Esophagus (tissue), 2 donors: ENCODE data around the gene ARSB. TPM values are rescaled to one million over a fixed set of nuclear protein-coding genes. Genes with fewer than 3 reads are reported as not detected.

ENCODE experiments used
- H3K27ac ChIP-seq, 2 donors: one replicate each; pipeline ENCODE4 v1.5.1; 2013; ENCODE audit warnings: low read depth in 2 of 2, mild to moderate bottlenecking in 2 of 2, inconsistent platforms in 1 of 2, low read length in 1 of 2, moderate library complexity in 1 of 2
- H3K27me3 ChIP-seq, 2 donors: one replicate each; pipeline ENCODE4 v1.6.1; 2013; ENCODE audit warnings: low read length in 2 of 2, control low read depth in 1 of 2, mild to moderate bottlenecking in 1 of 2; ENCODE audit not compliant: insufficient read depth in 2 of 2, control insufficient read depth in 1 of 2
- H3K36me3 ChIP-seq, 2 donors: one replicate each; pipeline ENCODE4 v1.6.1; 2013; ENCODE audit warnings: low read length in 1 of 2; ENCODE audit not compliant: control insufficient read depth in 2 of 2, insufficient read depth in 2 of 2
- H3K4me1 ChIP-seq, 2 donors: one replicate each; pipeline ENCODE4 v1.6.1; 2013; ENCODE audit warnings: low read length in 1 of 2; ENCODE audit not compliant: control insufficient read depth in 2 of 2, insufficient read depth in 2 of 2
- H3K4me3 ChIP-seq, 2 donors: one replicate each; pipeline ENCODE4 v1.5.1; 2013; ENCODE audit warnings: low read length in 2 of 2, mild to moderate bottlenecking in 2 of 2, low read depth in 1 of 2, moderate library complexity in 1 of 2
- H3K9me3 ChIP-seq, 2 donors: one replicate each; pipeline ENCODE4 v1.6.1; 2013; ENCODE audit warnings: mild to moderate bottlenecking in 2 of 2, low read depth in 1 of 2, low read length in 1 of 2, moderate library complexity in 1 of 2; ENCODE audit not compliant: control insufficient read depth in 2 of 2, insufficient read depth in 1 of 2
- WGBS, 2 donors: extraction: QIAGEN DNeasy Blood & Tissue Kit; methylation state at CpG; one replicate each; pipeline ENCODE4 v1.1.7; 2013; 5-methylcytosine and 5-hydroxymethylcytosine counted together
- polyA plus RNA-seq, 2 donors: library from polyadenylated mRNA; stranded (reverse); fragments of 200-250 nt; gene quantifications; one replicate each; pipeline ENCODE4 v1.2.3, GENCODE V29; 2013
- donor health status: healthy with polysubstance abuse.
- donor health status: Bipolar disorder and iron deficiency.

Gene ARSB
- 1 to 10 TPM in 1 of 2 donors, under 1 TPM in 1; 0.61 to 1.7 TPM for polyA plus RNA-seq

DNA sequence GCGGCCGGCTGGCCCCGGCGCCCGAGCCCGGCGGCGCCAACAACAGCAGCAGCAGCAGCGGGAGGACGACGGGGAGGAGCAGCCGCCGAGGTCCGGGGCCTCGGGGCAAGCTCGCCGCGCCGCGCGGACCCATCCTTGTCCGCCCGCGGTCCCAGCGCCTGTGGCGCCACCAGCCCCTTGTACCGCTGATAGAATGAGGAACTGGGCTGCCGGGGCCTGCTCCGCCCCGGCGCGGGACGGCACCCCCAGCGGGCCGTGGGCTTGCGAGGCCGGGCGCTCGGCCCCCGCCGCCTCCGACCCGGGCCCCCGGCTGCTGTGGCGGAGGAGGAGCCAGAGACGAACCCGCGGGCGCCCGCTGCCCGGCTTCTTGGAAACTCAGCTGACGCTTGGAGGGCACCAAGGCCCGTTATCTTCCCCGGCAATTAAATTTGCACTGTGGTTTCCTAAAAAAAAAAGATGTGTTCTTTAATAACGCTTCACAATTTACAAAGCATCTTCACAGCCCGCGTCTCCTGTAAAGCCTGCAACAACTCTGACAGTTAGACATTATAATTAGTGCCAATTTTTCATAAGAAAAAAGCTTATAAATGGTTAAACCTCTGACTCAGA is at the start of gene ARSB:
TSS of gene ARSB (minus strand) at position 195 of the 609 bp plus-strand sequence. CDS start at position 133, 62 bp downstream.
- Histone ChIP-seq H3K36me3 (no peaks in the 10 kb centered on the region), H3K9me3 (no peaks in the 10 kb centered on the region), H3K27ac (peak within 1 kb of the TSS; percentile 94 to 98), H3K4me3 (peak within 1 kb of the TSS; percentile 71 to 94), H3K27me3 (no peaks in the 10 kb centered on the region), H3K4me1 (no peaks in the 10 kb centered on the region)
- 0% methylated on average over 45 to 57 of the region's 57 CpGs for WGBS, 2 donors

DNA sequence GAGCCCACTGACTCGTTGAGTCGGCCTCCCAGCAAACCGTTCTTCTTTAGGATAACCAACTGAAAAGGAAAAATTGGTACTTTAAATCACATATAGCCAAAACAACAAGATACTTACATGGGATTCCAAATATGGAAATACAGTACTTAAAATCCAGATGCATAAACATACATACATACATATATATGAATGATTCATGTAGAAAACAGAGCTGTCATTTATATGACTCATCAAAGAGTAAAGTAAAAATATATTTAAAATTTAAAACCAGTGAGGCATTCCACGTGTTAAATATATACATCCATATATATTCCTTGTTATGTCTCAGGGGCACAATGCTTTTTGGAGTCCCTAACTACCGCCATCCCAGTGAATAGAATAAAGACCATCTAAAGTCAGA is 47.7 kb upstream of the ARSB start:
- peaks cover 0 to 2% of the 10 kb centered on the region in 2 donors for H3K9me3 ChIP-seq
- 92% methylated on average over 5 of the region's 5 CpGs for WGBS, 2 donors
- no peaks in the 10 kb centered on the region for H3K36me3 ChIP-seq
- no peaks in the 10 kb centered on the region for H3K4me1 ChIP-seq
- H3K4me3 ChIP-seq, result no peak overlapping the region
- H3K27ac ChIP-seq, result no peak overlapping the region
- H3K27me3 ChIP-seq, result no peaks in the 10 kb centered on the region

DNA sequence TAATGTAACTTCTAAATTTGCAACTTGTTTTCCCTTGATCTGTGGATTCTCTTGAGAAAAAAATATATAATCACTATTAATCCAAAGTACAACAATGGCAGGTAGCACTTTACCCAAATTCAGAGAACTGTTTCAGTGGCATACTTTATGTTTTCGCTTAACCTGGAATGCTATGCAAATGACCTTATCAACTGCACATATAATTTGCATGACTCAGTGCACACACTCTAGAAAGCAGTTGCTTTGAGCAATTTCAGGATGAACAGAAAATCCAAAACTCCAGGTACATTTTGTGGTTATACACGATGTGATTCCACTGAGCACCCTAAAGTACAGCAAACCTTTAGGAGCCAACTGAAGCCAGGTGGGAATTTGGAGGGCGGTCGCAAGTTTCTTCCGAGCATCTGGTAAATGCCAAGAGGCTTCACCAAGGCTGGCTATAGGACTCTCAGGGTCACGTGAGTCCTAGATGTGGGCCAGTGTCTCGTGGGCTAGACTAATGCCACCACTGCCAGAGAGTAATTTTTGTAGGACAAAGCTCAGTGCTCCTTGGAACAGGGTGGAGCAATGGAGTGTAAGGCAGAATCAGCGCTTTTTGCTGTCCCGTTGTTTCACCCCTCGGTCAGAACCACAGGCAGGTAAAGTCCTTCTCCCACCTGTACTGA is 47.1 kb upstream of the ARSB start:
- Histone ChIP-seq H3K4me1 (no peaks in the 10 kb centered on the region), H3K27me3 (no peaks in the 10 kb centered on the region)

DNA sequence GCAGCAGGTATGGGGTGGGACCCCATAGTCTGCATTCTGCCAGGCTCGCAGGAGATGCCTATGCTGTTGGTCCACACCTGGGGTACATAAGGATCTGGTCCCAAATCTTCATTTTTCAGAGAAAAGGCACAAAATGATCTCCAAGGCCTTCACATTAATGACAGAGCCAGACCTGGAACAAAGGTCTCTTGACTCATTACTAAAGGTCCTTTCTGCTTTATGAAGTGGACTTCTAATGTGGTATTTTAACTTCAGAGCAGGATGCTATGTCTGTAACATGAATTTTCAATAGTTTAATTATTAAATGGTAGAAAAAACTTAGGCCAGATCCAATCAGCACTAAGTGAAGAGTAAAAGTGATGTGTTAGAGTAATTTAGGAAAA is 46.4 kb upstream of the ARSB start:
- H3K9me3 ChIP-seq, result no peaks in the 10 kb centered on the region
- WGBS, 2 donors, result 92 to 96% methylated on average over 1 of the region's 1 CpG
- no peaks in the 10 kb centered on the region for H3K4me1 ChIP-seq
- no peaks in the 10 kb centered on the region for H3K36me3 ChIP-seq
- H3K27me3 ChIP-seq, result no peaks in the 10 kb centered on the region
- H3K27ac ChIP-seq, result no peak overlapping the region
- H3K4me3 ChIP-seq, result no peak overlapping the region

More for the DNA sequence above, 47.1 kb upstream of the ARSB start:
- WGBS, 2 donors, result 91 to 94% methylated on average over 10 of the region's 10 CpGs
- Histone ChIP-seq H3K4me3 (no peak overlapping the region), H3K27ac (no peak overlapping the region), H3K9me3 (peaks cover 0 to 2% of the 10 kb centered on the region in 2 donors), H3K36me3 (no peaks in the 10 kb centered on the region)

DNA sequence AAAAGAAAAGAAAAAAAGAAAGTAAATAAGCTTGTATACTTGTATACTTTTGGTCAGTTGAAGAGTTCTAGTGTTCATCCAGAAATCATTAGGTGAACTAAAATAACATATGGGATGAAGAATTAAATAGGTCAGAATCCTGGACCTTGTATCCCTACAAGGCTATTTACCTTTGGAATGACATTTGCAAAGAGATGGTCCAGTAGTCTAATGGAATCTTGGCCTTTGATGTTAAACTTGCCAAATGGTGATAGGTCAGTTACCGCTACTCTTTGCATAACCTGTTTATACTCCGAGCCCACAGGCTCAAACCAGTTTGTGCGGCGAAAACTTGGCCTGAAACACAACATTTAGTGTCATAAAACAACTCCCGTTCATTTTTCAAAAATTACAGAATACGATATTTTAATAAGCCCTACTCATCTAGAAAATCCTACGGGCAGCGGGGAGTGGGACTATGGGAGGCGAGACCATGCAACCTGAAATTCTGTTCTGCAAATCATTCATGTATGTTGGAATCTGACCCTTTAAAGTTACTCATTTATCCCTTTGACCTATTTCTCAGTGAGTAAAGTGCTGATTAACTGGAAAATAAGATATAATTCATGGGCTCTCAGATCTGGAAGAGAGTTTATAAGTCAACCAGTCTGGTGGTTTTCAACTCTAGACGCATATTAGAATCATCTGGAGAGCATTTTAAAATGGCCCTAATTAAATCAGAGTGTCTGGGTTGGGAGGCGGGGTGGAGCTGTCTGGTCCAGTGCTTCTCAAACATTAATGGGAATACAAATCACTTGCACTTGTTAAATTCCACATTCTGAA is 45.8 kb upstream of the ARSB start:
- Histone ChIP-seq H3K9me3 (no peaks in the 10 kb centered on the region), H3K4me3 (no peak overlapping the region), H3K4me1 (no peaks in the 10 kb centered on the region), H3K27me3 (no peaks in the 10 kb centered on the region), H3K36me3 (no peaks in the 10 kb centered on the region), H3K27ac (no peak overlapping the region)
- WGBS, 2 donors, result 89 to 90% methylated on average over 11 of the region's 11 CpGs

DNA sequence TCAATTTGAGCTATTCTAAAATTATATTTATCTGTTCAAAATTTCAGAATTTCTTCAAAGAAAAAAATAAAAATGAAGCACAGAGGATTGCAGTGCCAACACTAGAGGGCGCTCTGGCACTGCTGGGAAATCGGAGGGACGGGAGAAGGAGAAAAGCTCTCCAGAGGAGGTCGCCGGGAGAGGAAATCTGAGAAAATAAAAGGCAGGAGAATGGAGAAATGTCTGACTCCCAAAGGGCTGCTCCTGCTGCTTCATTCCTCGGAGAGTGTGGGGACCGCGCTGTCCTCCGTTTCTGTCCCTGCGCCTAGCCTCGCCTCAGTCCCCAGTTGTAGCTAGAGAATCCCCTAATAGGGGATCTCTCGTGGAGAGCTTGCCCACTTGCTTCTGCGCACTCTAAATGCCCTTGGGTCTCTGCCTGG is 40.0 kb upstream of the ARSB start:
- Histone ChIP-seq H3K4me3 (peak overlapping the region in 1 of 2 donors; percentile 34), H3K36me3 (no peaks in the 10 kb centered on the region), H3K27ac (no peak overlapping the region), H3K9me3 (no peaks in the 10 kb centered on the region), H3K4me1 (no peaks in the 10 kb centered on the region), H3K27me3 (no peaks in the 10 kb centered on the region)
- 13 to 16% methylated on average over 13 of the region's 13 CpGs for WGBS, 2 donors

DNA sequence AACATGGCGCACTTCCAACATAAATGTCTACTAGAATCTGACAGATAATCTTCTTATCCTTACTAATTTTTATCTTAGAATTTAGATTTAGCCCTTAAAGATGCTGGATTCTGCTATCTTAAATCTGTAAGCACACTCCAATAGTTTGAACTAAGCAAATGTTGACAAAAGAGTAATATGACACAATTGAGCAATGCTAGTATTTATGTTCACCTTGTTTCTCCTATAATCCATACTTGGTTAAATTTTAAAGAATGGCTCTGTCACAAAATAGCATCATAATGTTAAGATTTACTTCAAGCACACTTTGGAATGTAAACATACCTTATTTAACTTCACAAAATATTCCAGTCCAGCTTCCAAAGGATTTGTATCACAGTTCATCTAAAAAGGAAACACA is 38.8 kb upstream of the ARSB start:
- Histone ChIP-seq H3K9me3 (no peaks in the 10 kb centered on the region), H3K36me3 (no peaks in the 10 kb centered on the region), H3K27me3 (no peaks in the 10 kb centered on the region), H3K4me3 (no peak overlapping the region), H3K4me1 (no peaks in the 10 kb centered on the region), H3K27ac (no peak overlapping the region)
- WGBS, 2 donors, result 91 to 94% methylated on average over 1 of the region's 1 CpG

DNA sequence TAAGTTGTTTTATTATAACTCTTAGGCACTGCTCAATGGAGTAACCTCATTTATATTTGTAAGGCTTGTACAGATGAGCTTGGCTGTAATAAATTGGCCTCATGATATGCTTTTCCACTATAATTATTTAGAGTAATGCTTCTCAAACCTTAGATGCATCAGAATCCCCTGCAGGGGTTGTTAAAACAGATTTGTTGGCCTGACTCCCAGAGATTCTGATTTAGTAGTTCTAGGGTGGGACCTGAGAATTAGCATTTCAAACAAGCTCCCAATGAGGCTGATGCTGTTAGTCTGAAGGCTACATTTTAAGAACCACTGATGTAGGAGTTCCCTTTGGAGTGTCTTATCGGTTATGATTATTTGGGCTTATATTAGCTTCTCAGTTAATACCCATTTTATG is 38.2 kb upstream of the ARSB start:
- no peaks in the 10 kb centered on the region for H3K9me3 ChIP-seq
- no peak overlapping the region for H3K27ac ChIP-seq
- H3K36me3 ChIP-seq, result no peaks in the 10 kb centered on the region
- H3K4me3 ChIP-seq, result no peak overlapping the region
- 83 to 88% methylated on average over 1 of the region's 1 CpG for WGBS, 2 donors
- H3K27me3 ChIP-seq, result no peaks in the 10 kb centered on the region
- no peaks in the 10 kb centered on the region for H3K4me1 ChIP-seq

DNA sequence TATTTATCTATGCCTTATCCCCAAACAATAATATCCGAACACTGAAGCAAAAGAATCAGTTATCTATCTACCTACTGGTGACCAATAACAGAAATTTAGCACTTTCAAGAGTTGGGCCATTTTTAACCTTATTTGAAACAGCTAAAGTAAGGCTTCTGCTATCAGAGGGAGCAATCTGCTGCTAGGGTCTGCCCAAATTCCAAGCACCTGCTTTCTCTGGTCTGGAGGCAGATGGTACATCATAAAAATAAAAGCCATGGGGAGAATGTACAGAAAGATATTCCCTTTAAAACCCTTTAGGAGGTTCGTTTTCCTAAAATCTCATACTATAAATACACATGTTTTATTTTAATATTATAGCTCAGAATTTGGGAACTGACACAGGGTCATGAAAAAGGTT is 37.7 kb upstream of the ARSB start:
- Histone ChIP-seq H3K36me3 (no peaks in the 10 kb centered on the region), H3K27ac (no peak overlapping the region), H3K9me3 (no peaks in the 10 kb centered on the region), H3K4me1 (no peaks in the 10 kb centered on the region), H3K4me3 (no peak overlapping the region), H3K27me3 (no peaks in the 10 kb centered on the region)
- WGBS, 2 donors, result 79% methylated on average over 2 of the region's 2 CpGs
